Esophagus mucosa (tissue), 1 donor: ENCODE measurements around the gene OLA1. TPM values are rescaled to one million over a fixed set of nuclear protein-coding genes. Genes with fewer than 3 reads are reported as not detected.
A peak's percentile ranks its signal among the peaks of the same experiment; 100 is the strongest.

ENCODE experiments used
- ATAC-seq: fragments of 200-7000 bp; cut with Tn5 transposase; one replicate; pipeline ENCODE4 v1.9.1; 2020
- total RNA-seq: library from RNA; stranded (reverse); gene quantifications from one replicate; pipeline ENCODE4 v1.2.4, GENCODE V29; 2023
- donor health status: DM: yes; HTN: yes; CAD: no.

Gene OLA1
- total RNA-seq, 1 donor from 2014 or later, result 74.7 TPM

- no peak for ATAC-seq
Measured at GRCh38 chr2:174028935-174029334, 219.4 kb downstream of the OLA1 start.

GRCh38 chr2:174027956-174028355 lies 220.4 kb downstream of the OLA1 start:
- no peak for ATAC-seq

DNA sequence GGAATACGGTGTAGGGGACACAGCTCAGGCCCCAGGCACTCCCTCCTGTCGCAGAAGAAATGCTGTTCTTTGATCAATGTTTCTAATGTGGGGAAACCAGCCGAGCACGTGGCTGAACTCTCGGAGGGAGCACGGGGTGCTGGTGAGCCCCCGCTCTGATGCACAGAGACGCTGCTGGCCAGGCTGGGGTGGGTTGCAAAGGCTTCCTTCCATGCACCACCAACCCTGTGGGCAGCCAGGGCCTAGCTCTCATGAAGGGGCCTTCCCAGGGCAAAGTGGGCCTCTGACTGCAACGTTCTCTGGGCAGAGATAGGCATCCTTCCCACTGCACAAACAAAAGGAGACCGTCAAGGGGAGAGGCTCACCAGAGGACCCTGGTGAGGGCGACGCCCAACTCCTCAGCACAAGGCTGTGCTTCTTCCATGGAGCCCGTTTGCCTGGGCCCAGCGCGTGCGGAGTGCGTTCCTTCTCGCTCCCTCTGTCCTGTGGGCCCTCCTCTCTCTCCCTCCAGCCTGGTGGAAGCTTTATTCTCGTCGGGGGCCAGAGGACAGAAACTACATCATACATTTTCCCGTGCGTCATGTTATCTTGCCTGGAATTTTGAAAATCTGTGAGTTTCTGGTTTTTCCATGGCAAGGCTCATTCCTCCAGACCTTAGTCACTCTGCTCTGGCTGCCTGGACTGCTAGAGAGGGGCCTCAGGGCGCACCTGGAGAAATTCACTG lies 222.0 kb downstream of the OLA1 start:
- no peak for ATAC-seq

- no peak for ATAC-seq
Measured at GRCh38 chr2:174025271-174026121, 222.8 kb downstream of the OLA1 start.

DNA sequence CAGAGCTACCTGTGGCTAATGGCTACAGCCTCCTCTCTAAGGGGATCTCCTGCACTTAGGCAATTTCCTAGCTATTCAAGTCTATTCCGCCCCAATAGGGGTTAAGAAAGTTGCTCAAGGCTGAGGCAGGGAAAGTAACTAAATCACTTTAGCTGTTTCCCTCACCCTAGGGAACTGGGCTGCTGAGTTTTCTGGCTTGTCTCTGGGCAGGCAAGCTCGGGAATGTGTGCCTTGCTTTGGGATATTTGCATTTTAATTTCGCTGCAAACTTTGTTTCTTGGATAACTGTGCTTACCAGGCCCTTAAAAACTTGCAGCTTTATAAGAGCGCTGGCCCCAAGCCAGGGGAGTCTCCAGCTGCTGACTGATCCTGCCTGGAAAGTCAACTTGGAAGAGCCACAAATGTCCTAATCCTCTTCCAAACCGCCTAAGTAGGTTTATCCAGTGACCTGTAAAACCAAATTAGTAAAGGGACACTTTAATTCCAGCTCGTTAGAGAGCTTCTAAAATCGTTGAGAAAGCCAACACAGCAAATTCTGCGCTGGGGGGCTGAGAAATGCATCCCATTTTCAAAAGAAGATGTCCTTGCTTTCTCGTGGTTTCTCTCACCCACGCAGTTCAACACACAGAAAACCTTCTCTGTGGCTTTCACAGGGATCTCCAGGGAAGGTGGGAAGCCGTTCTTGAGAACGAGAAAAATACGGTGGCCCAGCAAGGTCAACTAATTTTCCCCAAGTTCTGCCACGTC lies 223.6 kb downstream of the OLA1 start:
- no peak for ATAC-seq

GRCh38 chr2:174023591-174024523 lies 224.5 kb downstream of the OLA1 start:
- peak; percentile 96 for ATAC-seq

Other genes with a start within 250 kb of the OLA1 start
- gene SP9, start 86.4 kb upstream of the OLA1 start, total RNA-seq, result not detected
- 25.3 TPM for gene SCRN3, start 147.2 kb upstream of the OLA1 start, total RNA-seq
- gene GPR155, start 238.5 kb upstream of the OLA1 start, total RNA-seq, result 3.7 TPM